Fibroblast of skin of left quadriceps (primary cell): Measurements from ENCODE around the gene ST3GAL4.
"Not testable (repeated sequence)": the region's sequence is repeated elsewhere in the genome, so short reads cannot be mapped to it uniquely, and the experiment has no call there.

Experiments
- DNase-seq, 2 experiments: peaks; one replicate each; pipeline ENCODE4 v3.0.0-alpha.2; 2013; ENCODE audit warnings: low read depth in 2 of 2

ST3GAL4 gene, protein sequence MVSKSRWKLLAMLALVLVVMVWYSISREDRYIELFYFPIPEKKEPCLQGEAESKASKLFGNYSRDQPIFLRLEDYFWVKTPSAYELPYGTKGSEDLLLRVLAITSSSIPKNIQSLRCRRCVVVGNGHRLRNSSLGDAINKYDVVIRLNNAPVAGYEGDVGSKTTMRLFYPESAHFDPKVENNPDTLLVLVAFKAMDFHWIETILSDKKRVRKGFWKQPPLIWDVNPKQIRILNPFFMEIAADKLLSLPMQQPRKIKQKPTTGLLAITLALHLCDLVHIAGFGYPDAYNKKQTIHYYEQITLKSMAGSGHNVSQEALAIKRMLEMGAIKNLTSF

GRCh38 chr11:126355324-126355925 is at the start of gene ST3GAL4:
TSS of gene ST3GAL4 (plus strand) at chr11:126355686. CDS start at chr11:126406156, 50,470 bp downstream.
- peak in 1 of 2 experiments; percentile 51 for DNase-seq

GRCh38 chr11:126305699-126306098 is 49.8 kb upstream of the ST3GAL4 start:
- DNase-seq: no peak

DNA sequence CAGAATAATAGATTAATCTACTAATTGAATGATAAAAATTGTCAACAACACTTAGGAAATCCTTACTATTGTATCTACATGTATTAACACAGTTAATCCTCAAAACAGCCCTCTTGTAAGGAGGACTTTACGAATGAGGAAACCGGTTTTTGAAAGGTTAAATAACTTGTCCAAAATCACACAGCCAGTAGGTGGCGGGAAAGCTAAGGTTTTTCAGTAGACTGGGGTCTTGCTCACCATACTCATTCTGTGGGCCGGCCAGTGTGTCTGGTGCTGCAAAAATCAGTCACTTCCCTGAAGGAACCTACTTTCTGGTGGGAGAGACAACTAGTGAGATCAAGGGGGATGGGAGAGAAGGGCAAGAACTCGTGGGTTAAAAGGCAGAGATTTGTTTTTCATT is 47.8 kb upstream of the ST3GAL4 start:
- DNase-seq: no peak

DNA sequence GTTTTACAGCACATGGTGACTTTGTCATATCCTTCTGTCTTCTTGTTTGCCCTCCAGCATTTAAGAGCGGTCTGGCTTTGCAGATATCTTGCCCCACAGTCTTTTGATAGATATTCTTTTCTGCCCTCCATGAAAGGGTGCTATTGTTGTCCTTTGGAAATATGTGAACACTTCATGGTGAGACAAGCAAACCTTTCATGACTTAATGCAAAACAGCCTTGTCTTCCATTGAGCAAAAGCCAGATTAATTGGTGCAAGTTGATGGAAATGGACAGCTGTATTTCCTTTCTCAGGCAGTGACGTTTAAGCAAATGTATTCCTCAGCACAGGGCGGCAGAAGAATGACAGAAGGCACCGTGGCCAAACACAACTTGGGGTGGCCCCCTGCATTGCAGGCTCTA is 47.2 kb upstream of the ST3GAL4 start:
- no peak for DNase-seq

DNA sequence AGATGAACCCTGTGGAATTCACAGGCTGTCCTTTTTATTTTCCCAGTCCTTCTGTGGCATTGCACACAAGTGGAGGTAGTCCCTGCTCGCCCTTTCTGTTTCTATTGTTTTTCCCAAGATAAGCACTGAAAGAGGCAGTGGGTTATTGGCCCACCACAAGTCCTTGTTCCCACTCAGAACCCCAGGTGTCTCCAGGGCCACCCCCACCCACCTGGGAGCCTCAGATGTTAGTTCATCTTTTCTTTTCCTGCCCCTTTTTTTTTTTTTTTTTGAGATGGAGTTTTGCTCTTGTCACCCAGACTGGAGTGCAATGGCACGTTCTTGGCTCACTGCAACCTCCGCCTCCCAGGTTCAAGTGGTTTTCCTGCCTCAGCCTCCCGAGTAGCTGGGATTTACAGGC is 46.7 kb upstream of the ST3GAL4 start:
- DNase-seq: not testable (repeated sequence)

DNA sequence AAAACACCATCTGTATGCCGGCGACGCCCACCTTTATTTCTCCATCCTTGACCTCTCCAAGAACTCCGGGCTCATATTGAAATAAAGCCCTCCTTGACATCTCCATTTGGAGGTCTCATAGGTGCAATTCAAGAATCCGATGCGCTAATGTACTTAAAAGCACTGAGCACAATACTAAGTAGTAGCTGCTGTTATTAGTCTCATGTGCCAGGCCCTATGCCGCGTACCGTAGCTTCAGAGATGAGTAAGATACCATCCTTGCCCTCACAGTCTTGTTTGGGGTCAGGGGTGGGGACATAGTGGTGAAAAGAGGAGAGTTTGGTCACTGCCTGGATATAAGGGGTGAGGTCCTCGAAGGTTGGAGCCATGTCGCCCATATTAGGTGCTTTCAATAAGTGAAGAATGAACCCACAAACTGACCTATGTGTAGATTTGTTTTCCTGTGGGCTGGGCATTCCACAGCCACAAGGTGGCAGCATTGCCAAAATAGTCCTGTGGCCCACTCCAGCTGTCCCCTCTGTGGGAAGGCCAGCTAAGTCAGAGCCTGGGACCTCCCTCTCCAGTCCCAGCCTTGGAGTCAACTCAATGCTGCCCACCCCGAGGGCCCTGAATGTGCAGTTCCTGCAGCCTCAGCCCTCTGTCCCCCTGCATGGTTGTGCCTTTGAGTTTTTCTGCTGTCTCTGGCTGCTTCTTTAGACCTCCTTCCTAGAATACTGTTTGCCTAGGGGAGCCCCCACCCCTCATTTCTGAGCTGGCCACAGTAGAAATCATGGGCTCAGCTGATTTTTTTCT is 45.1 kb upstream of the ST3GAL4 start:
- peak in 1 of 2 experiments; percentile 44 for DNase-seq

GRCh38 chr11:126310992-126311310 is 44.5 kb upstream of the ST3GAL4 start:
- no peak for DNase-seq

- no peak for DNase-seq
Measured at GRCh38 chr11:126311401-126312291, 43.8 kb upstream of the ST3GAL4 start.

GRCh38 chr11:126312961-126313360 is 42.5 kb upstream of the ST3GAL4 start:
- DNase-seq: no peak

GRCh38 chr11:126313826-126314225 is 41.7 kb upstream of the ST3GAL4 start:
- DNase-seq: no peak

GRCh38 chr11:126317432-126317755 is 38.1 kb upstream of the ST3GAL4 start:
- DNase-seq: no peak

GRCh38 chr11:126317756-126318573 is 37.5 kb upstream of the ST3GAL4 start:
- DNase-seq: peak in 1 of 2 experiments; percentile 73

GRCh38 chr11:126318574-126319373 is 36.7 kb upstream of the ST3GAL4 start:
- DNase-seq: peak; percentile 94 to 95

GRCh38 chr11:126319374-126319740 is 36.1 kb upstream of the ST3GAL4 start:
- DNase-seq: no peak

- DNase-seq: no peak
Measured at GRCh38 chr11:126322996-126323395, 32.5 kb upstream of the ST3GAL4 start.

DNA sequence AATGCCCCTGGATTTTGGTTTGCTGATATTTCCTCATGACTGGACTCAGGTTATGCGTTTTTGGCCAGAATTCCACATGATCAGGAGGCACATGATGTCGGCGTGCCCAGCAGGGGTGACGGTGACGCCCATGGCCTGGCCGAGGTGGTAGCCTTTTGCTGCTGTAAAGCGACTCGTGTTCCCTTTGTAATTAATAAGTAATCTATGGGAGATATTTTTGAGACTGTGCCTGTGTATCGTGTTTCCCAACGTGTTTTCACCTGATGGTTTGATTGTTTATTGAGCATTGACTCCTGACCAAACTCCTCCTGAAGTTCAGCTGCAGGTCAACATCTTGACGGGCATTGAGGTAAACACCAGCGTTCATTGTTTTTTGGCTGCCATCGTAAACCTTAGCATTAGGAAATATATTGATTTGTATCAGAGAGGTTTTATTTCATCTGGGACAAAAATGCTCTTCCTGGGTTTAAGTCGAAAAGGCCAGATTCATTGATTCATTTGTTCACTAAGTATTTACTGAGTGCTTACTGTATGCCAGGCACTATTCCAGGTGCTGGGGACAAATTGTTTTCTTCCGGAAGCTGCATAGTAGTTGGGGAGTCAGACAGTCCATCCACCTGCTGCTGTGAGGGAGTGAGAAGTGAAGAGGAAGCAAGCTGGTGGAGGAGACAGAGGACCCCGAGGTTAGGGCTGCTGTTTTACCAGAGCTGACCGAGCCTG is 28.0 kb upstream of the ST3GAL4 start:
- DNase-seq: no peak

DNA sequence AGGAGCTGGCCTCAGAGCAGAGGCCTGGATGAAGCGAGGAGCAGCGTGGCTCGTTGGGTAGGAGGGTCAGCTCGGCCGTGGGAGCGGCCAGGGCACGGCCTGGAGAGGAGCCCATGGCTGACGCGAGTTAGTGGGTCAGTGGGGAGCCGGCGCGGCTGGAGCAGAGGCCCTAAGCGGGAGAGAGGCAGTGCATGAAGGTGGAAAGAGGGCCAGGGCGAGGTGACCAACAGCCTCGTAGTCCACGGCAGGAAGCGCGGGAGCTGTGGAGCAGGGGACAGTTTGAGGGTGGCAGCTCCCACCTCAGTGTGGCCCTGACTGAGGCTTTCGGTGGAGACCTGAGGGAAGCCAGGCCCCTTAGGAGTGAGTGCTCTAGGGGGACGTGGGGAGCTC is 27.5 kb upstream of the ST3GAL4 start:
- no peak for DNase-seq

GRCh38 chr11:126328444-126328843 is 27.0 kb upstream of the ST3GAL4 start:
- no peak for DNase-seq

DNA sequence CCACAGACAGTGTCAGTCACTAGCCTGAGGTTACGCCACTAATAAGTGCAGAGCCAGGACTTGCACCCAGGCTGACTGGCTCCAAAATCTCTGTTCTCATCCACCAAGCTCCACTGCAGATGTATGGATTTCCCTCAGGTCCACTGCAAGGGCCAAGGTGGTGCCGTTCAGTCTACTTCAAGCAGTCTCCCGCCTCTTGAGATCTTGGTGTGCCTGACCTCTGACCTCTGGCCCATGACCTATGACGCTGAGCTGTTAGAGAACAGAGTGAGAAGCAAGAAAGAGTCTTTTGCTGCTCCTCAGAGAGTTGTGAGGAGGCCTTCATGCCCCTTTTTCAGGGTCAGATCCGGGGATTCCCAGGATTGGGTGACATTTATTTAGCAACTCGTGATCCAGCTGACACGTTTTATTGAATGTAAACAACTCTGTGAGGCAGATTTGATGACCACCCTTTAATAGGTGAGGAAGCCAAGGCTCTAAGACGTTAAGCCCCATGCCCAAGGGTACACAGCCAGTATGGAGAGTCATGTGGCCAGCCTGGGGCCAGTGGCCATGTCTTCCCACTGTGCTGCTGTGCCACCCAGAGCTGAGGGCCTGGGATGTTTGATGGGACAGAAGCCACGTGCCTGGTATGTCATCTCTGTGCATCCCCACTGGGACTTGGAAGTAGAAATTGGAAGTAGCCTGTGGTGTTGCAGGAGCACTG is 26.4 kb upstream of the ST3GAL4 start:
- no peak for DNase-seq
